22Rv1 (cell line): ENCODE measurements around the gene UBALD1.
A peak's percentile ranks its signal among the peaks of the same experiment; 100 is the strongest.

Experiments
- H3K27ac ChIP-seq: fragments of 450-650 bp; 2 replicates; pipeline ENCODE4 v1.5.1; 2017
- CTCF ChIP-seq: fragments of 450-650 bp; IDR thresholded peaks from 2 replicates; pipeline ENCODE4 v1.5.1; 2017; ENCODE audit warnings: mild to moderate bottlenecking
- ZFX ChIP-seq: fragments of 450-650 bp; IDR thresholded peaks from 2 replicates; pipeline ENCODE4 v1.6.1; 2017; ENCODE audit warnings: antibody characterized with exemption, borderline replicate concordance

The UBALD1 gene

GRCh38 chr16:4623593-4623992, 8.9 kb upstream of the UBALD1 start:
- H3K27ac ChIP-seq = peak overlapping the region; percentile 76; the same call in 1 of the 2 replicates
- no peak for TF ChIP-seq ZFX
- TF ChIP-seq CTCF = no peak

GRCh38 chr16:4618645-4619418, 4.1 kb upstream of the UBALD1 start:
- TF ChIP-seq ZFX (no peak), CTCF (no peak)
- no peak overlapping the region for H3K27ac ChIP-seq

GRCh38 chr16:4617880-4618279, 3.2 kb upstream of the UBALD1 start:
- H3K27ac ChIP-seq = peak overlapping the region; percentile 97
- TF ChIP-seq CTCF (no peak), ZFX (no peak)

DNA sequence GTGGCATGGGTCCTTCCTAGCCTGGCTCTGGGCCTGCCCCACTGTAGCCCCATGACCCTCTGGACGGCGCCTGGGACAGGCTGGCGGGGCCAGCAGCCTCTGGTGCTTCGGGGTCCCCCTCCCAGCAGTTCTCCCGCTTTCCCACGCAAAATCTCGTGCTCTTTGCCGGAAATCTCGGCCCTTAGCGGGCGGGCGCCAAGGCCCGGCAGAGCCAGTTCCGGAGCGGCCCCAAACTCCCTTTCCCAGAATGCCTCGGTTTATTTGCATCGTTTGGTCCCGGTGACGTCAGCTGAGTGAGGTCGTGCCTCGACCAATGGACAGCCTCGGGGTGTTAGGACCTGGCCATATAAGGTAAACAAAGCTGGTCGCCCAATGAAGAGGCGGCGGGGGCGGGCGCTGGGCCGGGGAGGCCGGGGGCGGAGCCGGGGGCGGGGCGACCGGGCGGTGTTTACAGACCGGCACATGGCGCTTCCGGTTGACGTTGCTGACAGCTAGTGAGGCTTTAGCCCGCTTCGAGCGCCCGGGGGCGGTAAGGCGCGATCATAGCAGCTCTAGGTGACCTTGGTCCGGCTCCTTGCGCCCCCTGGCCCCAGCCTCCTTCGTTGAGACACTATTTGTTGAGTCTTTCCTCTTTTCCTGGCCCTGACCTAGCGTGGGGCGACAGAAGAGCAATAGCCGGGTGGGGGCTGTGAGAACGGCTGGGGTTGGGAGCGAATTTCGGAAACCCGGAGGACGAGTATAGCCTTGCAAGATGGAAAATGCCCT, 1.5 kb upstream of the UBALD1 start:
- peak overlapping the region; percentile 97 for H3K27ac ChIP-seq
- TF ChIP-seq CTCF (peak; percentile 58), ZFX (no peak)

- TF ChIP-seq CTCF (no peak), ZFX (no peak)
- peak overlapping the region; percentile 97 for H3K27ac ChIP-seq
These were observed 827 bp upstream of the UBALD1 start for GRCh38 chr16:4615384-4616046.

GRCh38 chr16:4613636-4614570, 785 bp downstream of the UBALD1 start:
- no peak for TF ChIP-seq CTCF
- peak overlapping the region; percentile 97 for H3K27ac ChIP-seq
